HepG2 (cell line): ENCODE results near the gene PLK2. TPM values are rescaled to one million over a fixed set of nuclear protein-coding genes. Genes with fewer than 3 reads are reported as not detected.

Source experiments
- ATAC-seq: fragments of 200-7000 bp; cut with Tn5 transposase; 3 replicates; pipeline ENCODE4 v1.9.1; 2020; ENCODE audit warnings: mild to moderate bottlenecking, moderate library complexity
- BruUV-seq: library from RNA; stranded (reverse); fragments of 400-500 nt; replicated peaks from 2 replicates; lab custom pipeline; 2021; lab: Mats Ljungman, UMichigan
- CTCF ChIA-PET: fragments of 300-600 bp; formaldehyde crosslinking; extraction: SDS; loops from one replicate; lab custom pipeline; 2021; ENCODE audit warnings: low total read pairs, inconsistent platforms, low intra/inter-chr PET ratio; lab: Yijun Ruan, JAX
- POLR2A ChIA-PET: fragments of 350-600 bp; sonication (Branson Sonifier 250); formaldehyde crosslinking; loops from one replicate; lab custom pipeline; 2020; ENCODE audit warnings: antibody characterized with exemption, inconsistent platforms; lab: Yijun Ruan, JAX
- DNase-seq: peaks from one replicate; pipeline ENCODE4 v3.0.0-alpha.2; 2015; ENCODE audit warnings: low spot score
- FAIRE-seq: peaks from 3 replicates; lab custom pipeline; 2011; peaks lifted over from hg19 to GRCh38; lab: Jason Lieb, UNC
- H2AFZ ChIP-seq: one replicate; pipeline ENCODE4 v1.6.1; 2011; ENCODE audit warnings: low read length, inconsistent platforms
- H3K27ac ChIP-seq: fragments of 300-600 bp; 3 replicates; pipeline ENCODE4 v1.8.0; 2011; ENCODE audit warnings: mixed run types, mild to moderate bottlenecking, mixed read lengths, low read length, inconsistent platforms; ENCODE audit not compliant: insufficient read depth; ENCODE audit errors: extremely low read length
- H3K27me3 ChIP-seq, 2 experiments: fragments of 200-600 bp in 1 of 2; 2 replicates in 1 of 2; 3 replicates in 1 of 2; pipeline versions ENCODE4 v1.6.0 to v1.8.0; 2011; ENCODE audit warnings: low read length in 2 of 2, mild to moderate bottlenecking in 2 of 2, moderate library complexity in 2 of 2, inconsistent platforms in 1 of 2; ENCODE audit not compliant: insufficient read depth in 2 of 2, control insufficient read depth in 1 of 2
- H3K36me3 ChIP-seq, 2 experiments: fragments of 200-600 bp in 1 of 2; replicated peaks in 1 of 2; 2 replicates in 1 of 2; 3 replicates in 1 of 2; pipeline versions ENCODE4 v1.5.1 to v1.8.0; 2011; ENCODE audit warnings: low read length in 2 of 2, inconsistent platforms in 1 of 2; ENCODE audit not compliant: insufficient read depth in 2 of 2, control insufficient read depth in 1 of 2
- H3K4me1 ChIP-seq: 2 replicates; pipeline ENCODE4 v1.5.1; 2012; ENCODE audit warnings: low read length, inconsistent platforms; ENCODE audit not compliant: insufficient read depth
- H3K4me2 ChIP-seq: 2 replicates; pipeline ENCODE4 v1.6.0; 2011; ENCODE audit warnings: low read depth, low read length, inconsistent platforms
- H3K4me3 ChIP-seq, 3 experiments: fragments of 200-600 bp in 1 of 3; sonication (generic), shearing (Covaris generic) in 1 of 3; replicated peaks in 1 of 3; 2 replicates each; pipeline ENCODE4 v1.5.1; 2011 to 2016; ENCODE audit warnings: low read length in 3 of 3, inconsistent platforms in 2 of 3, low read depth in 2 of 3, mild to moderate bottlenecking in 2 of 3, control low read depth in 1 of 3, mixed read lengths in 1 of 3; ENCODE audit not compliant: insufficient read depth in 1 of 3
- H3K79me2 ChIP-seq: one replicate; pipeline ENCODE4 v1.6.1; 2011; ENCODE audit warnings: low read length, inconsistent platforms; ENCODE audit not compliant: insufficient read depth
- H3K9ac ChIP-seq: 2 replicates; pipeline ENCODE4 v1.6.0; 2011; ENCODE audit warnings: mild to moderate bottlenecking, low read depth, low read length, inconsistent platforms; ENCODE audit not compliant: insufficient read depth
- H3K9me3 ChIP-seq: 2 replicates; pipeline ENCODE4 v1.5.1; 2012; ENCODE audit warnings: mild to moderate bottlenecking, low read length
- H4K20me1 ChIP-seq: 2 replicates; pipeline ENCODE4 v1.6.0; 2011; ENCODE audit warnings: inconsistent platforms, mild to moderate bottlenecking, low read length, moderate library complexity; ENCODE audit not compliant: insufficient read depth
- PRDM10 ChIP-seq: sonication (generic); formaldehyde crosslinking; IDR thresholded peaks from 2 replicates; pipeline ENCODE4 v1.4.0; 2020; ENCODE audit warnings: low read depth, missing genetic modification reagents
- RFXANK ChIP-seq: IDR thresholded peaks from 2 replicates; pipeline ENCODE4 v1.6.1; 2016
- SAFB2 ChIP-seq: sonication (generic); formaldehyde crosslinking; IDR thresholded peaks from 2 replicates; pipeline ENCODE4 v1.5.1; 2020; ENCODE audit warnings: missing genetic modification reagents, low read depth, mild to moderate bottlenecking, borderline replicate concordance
- ZSCAN9 ChIP-seq: IDR thresholded peaks from 2 replicates; pipeline ENCODE4 v1.6.1; 2016; ENCODE audit warnings: borderline replicate concordance
- WGBS: methylation state at CpG from one replicate; pipeline ENCODE4 v1.1.6; 2017; ENCODE audit warnings: low lambda C conversion rate; 5-methylcytosine and 5-hydroxymethylcytosine counted together
- in situ Hi-C: cut with HindIII; loops from 2 replicates; pipeline ENCODE4 v1.10.0; 2017; ENCODE audit warnings: low pct_unique_long_range_greater_than_20kb; ENCODE audit not compliant: extremely low pct_ligation_motif_present
- intact Hi-C: fragments of 100-400 bp; cut with micrococcal nuclease; formaldehyde crosslinking; loops from one replicate; pipeline ENCODE4 v1.10.0; 2022; ENCODE audit not compliant: unreplicated experiment
- polyA plus RNA-seq, 8 experiments: library from polyadenylated mRNA; depleted of rRNA in 3 of 8; stranded (reverse) in 7 of 8; unstranded in 1 of 8; fragments of >200 nt; fragmentation: Illumina TruSeq in 4 of 8; extraction: Trizol in 4 of 8; gene quantifications; 2 replicates each; pipeline versions ENCODE4 v1.2.1 to v1.2.3, GENCODE V29; 2011 to 2016; ENCODE audit warnings: low read depth in 4 of 8, missing spikeins in 1 of 8, mixed read lengths in 1 of 8; ENCODE audit not compliant: insufficient read depth in 1 of 8
- total RNA-seq, 5 experiments: library from RNA; depleted of rRNA; stranded (reverse); fragments of >200 nt; fragmentation: Illumina TruSeq; extraction: Trizol; gene quantifications; 2 replicates each; pipeline ENCODE4 v1.2.3, GENCODE V29; 2016; ENCODE audit warnings: low read depth in 1 of 5
- TF ChIP-seq, protein P1 (sequence below): sonication (generic); formaldehyde crosslinking; IDR thresholded peaks from 2 replicates; pipeline ENCODE4 v1.4.0; 2020; ENCODE audit warnings: missing genetic modification reagents, mild to moderate bottlenecking, borderline replicate concordance

The PLK2 gene
- total and polyA plus RNA-seq, 2 of the 13 experiments (the other 11 are each of a cell fraction or from before 2014, with no cell fraction given), result 9.6 to 29.6 TPM

DNA sequence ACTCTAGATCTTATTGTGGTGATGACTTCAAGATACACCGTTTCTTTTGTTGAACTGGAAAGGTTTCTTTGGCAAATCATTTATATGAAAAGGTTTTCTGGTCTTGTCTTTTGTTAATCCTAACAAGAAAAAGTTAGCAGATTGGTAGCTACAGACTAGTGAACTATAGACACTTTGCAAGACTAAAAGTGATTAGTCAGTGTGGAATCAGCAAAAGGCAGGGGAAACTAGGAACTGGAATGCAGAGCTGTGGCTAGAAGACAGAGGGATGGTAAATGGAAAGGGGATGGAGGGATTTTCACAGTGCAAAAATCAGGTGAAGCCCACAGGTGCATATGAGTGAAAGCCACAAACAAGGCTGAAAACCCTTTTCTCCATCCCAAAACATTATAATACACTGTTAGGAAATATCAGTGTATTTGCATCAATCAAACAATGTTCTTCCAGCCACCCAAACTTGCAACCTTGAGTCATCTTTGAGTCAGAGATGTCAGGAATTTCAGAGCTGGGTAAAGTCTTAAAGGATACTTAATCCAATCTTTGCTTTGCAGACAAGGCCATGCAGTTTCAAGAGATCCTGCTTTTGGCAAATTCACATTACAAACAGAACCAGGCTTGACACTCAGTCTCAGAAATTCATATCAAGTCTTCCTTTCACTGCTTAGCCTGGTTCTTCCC, 52.7 kb downstream of the PLK2 start:
- no peak overlapping the region for H3K27ac ChIP-seq
- no peaks in the 10 kb centered on the region for H3K4me1 ChIP-seq
- no peak overlapping the region for H2AFZ ChIP-seq
- no peaks in the 10 kb centered on the region for H3K36me3 ChIP-seq
- no peak overlapping the region for H3K9ac ChIP-seq
- no peak for TF ChIP-seq ZSCAN9 (CRISPR knock-in tag)
- no peak for TF ChIP-seq SAFB2
- no peak for TF ChIP-seq PRDM10
- TF ChIP-seq RFXANK (CRISPR knock-in tag), result no peak
- TF ChIP-seq, protein P1, sequence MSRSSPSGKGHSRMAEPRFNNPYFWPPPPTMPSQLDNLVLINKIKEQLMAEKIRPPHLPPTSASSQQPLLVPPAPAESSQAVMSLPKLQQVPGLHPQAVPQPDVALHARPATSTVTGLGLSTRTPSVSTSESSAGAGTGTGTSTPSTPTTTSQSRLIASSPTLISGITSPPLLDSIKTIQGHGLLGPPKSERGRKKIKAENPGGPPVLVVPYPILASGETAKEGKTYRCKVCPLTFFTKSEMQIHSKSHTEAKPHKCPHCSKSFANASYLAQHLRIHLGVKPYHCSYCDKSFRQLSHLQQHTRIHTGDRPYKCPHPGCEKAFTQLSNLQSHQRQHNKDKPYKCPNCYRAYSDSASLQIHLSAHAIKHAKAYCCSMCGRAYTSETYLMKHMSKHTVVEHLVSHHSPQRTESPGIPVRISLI, result no peak
- no TSS peak for BruUV-seq
- intact Hi-C loops, result no loop called here
- no peaks in the 10 kb centered on the region for H3K9me3 ChIP-seq
- 0% methylated on average over 1 of the region's 1 CpG for WGBS
- POLR2A ChIA-PET, result no interaction called here
- no peaks in the 10 kb centered on the region for H3K79me2 ChIP-seq
- no peaks in the 10 kb centered on the region for H3K27me3 ChIP-seq
- H4K20me1 ChIP-seq, result no peaks in the 10 kb centered on the region
- H3K4me2 ChIP-seq, result no peak overlapping the region
- in situ Hi-C loops, result no loop called here
- ATAC-seq (no peak), DNase-seq (no peak), FAIRE-seq (no peak)
- H3K4me3 ChIP-seq, result no peak overlapping the region
- CTCF ChIA-PET, result no interaction called here
